Spleen (tissue), 11 donors: ENCODE data around the gene EMC1. TPM values are rescaled to one million over a fixed set of nuclear protein-coding genes. Genes with fewer than 3 reads are reported as not detected.

Source experiments
- DNase-seq: peaks from one replicate; pipeline ENCODE4 v3.0.0-alpha.2; 2020
- H3K27ac ChIP-seq, 8 donors: fragments of 200-600 bp; sonication (generic) in 7 of 8; 1 replicate in 4 of 8; 2 replicates in 4 of 8; pipeline versions ENCODE4 v1.5.0 to v1.8.0; 2016 to 2021; ENCODE audit warnings: inconsistent platforms in 4 of 8, mild to moderate bottlenecking in 4 of 8, moderate library complexity in 1 of 8
- H3K27me3 ChIP-seq, 7 donors: fragments of 200-600 bp; sonication (generic) in 6 of 7; replicated peaks in 1 of 7; 1 replicate in 4 of 7; 2 replicates in 3 of 7; pipeline versions ENCODE4 v1.5.0 to v1.8.0; 2016 to 2021; ENCODE audit warnings: inconsistent platforms in 3 of 7, mild to moderate bottlenecking in 1 of 7
- H3K36me3 ChIP-seq, 6 donors: fragments of 200-600 bp; sonication (generic) in 5 of 6; 1 replicate in 4 of 6; 2 replicates in 2 of 6; pipeline versions ENCODE4 v1.5.0 to v1.8.0; 2016 to 2021; ENCODE audit warnings: inconsistent platforms in 2 of 6
- H3K4me1 ChIP-seq, 6 donors: fragments of 200-600 bp; sonication (generic) in 5 of 6; 1 replicate in 3 of 6; 2 replicates in 3 of 6; pipeline versions ENCODE4 v1.5.0 to v1.8.0; 2016 to 2021; ENCODE audit warnings: inconsistent platforms in 3 of 6
- H3K4me3 ChIP-seq, 8 donors: fragments of 200-600 bp; sonication (generic) in 7 of 8; 1 replicate in 4 of 8; 2 replicates in 4 of 8; pipeline versions ENCODE4 v1.5.0 to v1.8.0; 2016 to 2021; ENCODE audit warnings: inconsistent platforms in 4 of 8, mild to moderate bottlenecking in 4 of 8, moderate library complexity in 2 of 8
- H3K9me3 ChIP-seq, 8 donors: fragments of 200-600 bp; sonication (generic) in 7 of 8; 1 replicate in 4 of 8; 2 replicates in 4 of 8; pipeline versions ENCODE4 v1.5.0 to v1.8.0; 2016 to 2021; ENCODE audit warnings: inconsistent platforms in 4 of 8
- POLR2A ChIP-seq, 3 donors: fragments of 450-650 bp; IDR thresholded peaks; one replicate each; pipeline ENCODE4 v1.5.1; 2017; ENCODE audit warnings: antibody characterized with exemption in 3 of 3, mild to moderate bottlenecking in 1 of 3
- POLR2AphosphoS5 ChIP-seq, 3 donors: sonication (generic); formaldehyde crosslinking; IDR thresholded peaks; one replicate each; pipeline ENCODE4 v1.5.1; 2017; ENCODE audit warnings: antibody characterized with exemption in 3 of 3
- WGBS, 5 donors: extraction: QIAGEN DNeasy Blood & Tissue Kit in 3 of 5; methylation state at CpG; one replicate each; pipeline versions ENCODE4 v1.1.5 to v1.1.7; 2013 to 2018; 5-methylcytosine and 5-hydroxymethylcytosine counted together
- intact Hi-C: fragments of 100-400 bp; cut with DNase I; formaldehyde crosslinking; loops from one replicate; pipeline ENCODE4 v1.15.0; 2023; ENCODE audit warnings: low total_unique reads
- polyA plus RNA-seq, 3 donors: library from polyadenylated mRNA; stranded (reverse); fragments of 200-250 nt; gene quantifications; one replicate each; pipeline ENCODE4 v1.2.1, GENCODE V29; 2013
- total RNA-seq, 7 donors: library from RNA; depleted of rRNA in 3 of 7; stranded (reverse); fragments of >200 nt in 3 of 7; fragmentation: NEBNext Ultra II Directional in 4 of 7; extraction: Animal tissue kit (Norgen Biotek cat#: 25700) in 4 of 7; gene quantifications; one replicate each; pipeline versions ENCODE4 v1.1.0 to v1.2.1, GENCODE V29; 2016 to 2021
- TF ChIP-seq, protein P1 (sequence below), 11 experiments: fragments of 200-600 bp in 7 of 11; fragments of 450-650 bp in 4 of 11; sonication (generic) in 4 of 11; IDR thresholded peaks in 8 of 11; conservative IDR thresholded peaks in 3 of 11; 1 replicate in 7 of 11; 2 replicates in 4 of 11; pipeline versions ENCODE4 v1.4.0 to v1.8.0; 2016 to 2021; ENCODE audit warnings: antibody characterized with exemption in 11 of 11, inconsistent platforms in 4 of 11, mild to moderate bottlenecking in 1 of 11
- donor health status: healthy with polysubstance abuse.
- donor health status: DM: no; HTN: no; CAD: no; lungs with moderate emphysema.
- donor health status: DM: no; HTN: no; CAD: no.
- donor health status: Bipolar disorder and iron deficiency.
- donor health status: healthy.
- donor health status: DM: no; HTN: no; CAD: no.
- donor health status: DM: yes; HTN: yes; CAD: no.

The EMC1 gene
- total and polyA plus RNA-seq, 10 donors, result 5.1 to 45.6 (median 28.6) TPM

DNA sequence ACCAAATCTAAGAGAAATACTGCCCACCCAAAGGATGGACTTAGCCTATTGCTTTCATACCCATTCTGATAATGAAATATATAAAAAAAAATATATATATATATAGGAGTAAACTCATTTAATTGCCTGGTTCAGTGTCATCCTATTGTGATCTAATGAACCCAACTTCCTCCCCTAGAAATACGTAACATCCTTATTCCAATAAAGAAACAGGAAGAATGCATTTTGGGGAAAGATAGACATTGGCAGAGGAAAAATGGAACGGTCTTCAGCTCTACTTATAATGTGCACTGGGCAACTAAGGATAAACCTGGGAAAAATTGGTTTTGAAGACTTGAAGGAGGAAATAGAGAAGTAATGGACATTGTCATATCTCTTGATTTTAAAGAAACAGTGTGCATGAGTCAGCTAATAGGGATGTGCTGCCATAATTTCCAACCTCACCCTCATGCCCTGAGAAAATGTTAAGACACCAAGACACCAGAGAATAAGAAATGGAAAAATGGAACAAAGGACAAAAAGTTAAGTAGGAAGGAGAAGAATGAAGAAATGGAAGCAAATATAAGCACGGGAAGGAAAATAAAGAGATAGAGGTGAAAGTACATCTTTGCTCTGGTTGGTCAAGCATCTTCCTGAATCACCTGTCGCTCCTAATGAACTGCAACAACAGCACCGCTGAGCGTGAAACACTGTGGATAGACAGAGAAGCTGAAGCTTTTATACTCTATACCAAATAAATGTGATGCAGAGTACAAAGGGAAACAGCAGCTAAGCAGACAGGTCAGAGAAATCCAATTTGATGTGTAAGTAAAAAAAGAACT lies 46.7 kb downstream of the EMC1 start:
- no peak for DNase-seq
- H3K36me3 ChIP-seq, result peaks cover 5 to 33% (median 18%) of the 10 kb centered on the region in 6 donors
- TF ChIP-seq POLR2A (IDR thresholded peaks at IDR 0.05), result no peak
- WGBS, 5 donors, result 74 to 87% (median 77%) methylated on average over 6 of the region's 6 CpGs
- intact Hi-C loops, result no loop called here
- no peaks in the 10 kb centered on the region for H3K9me3 ChIP-seq
- H3K4me1 ChIP-seq, result peaks cover 37 to 90% (median 67%) of the 10 kb centered on the region in 6 donors
- H3K27me3 ChIP-seq, result no peaks in the 10 kb centered on the region
- no peak overlapping the region for H3K4me3 ChIP-seq
- peak overlapping the region in 5 of 8 donors; percentile 0 to 55 (median 21) for H3K27ac ChIP-seq

DNA sequence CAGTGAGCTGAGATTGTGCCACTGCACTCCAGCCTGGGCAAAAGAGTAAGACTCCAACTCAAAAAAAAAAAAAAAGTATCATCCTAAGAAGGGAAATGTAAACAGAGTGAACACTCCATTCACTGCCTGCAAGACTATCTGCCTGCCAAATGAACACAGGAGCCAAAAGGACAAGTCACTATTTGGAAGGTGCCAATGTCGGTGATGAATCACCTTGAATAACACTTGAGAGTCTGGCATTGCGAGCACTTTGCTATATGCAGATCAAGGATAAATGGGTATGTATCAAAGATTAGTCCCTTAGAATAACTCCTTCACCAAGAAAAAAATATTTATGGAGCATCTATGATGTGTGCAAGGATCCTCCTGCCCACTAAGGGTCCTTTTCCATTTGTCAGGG lies 47.9 kb downstream of the EMC1 start:
- Histone ChIP-seq H3K4me3 (no peak overlapping the region), H3K9me3 (no peaks in the 10 kb centered on the region), H3K36me3 (peaks cover 12 to 46% (median 29%) of the 10 kb centered on the region in 6 donors), H3K27ac (no peak overlapping the region), H3K4me1 (peaks cover 28 to 81% (median 56%) of the 10 kb centered on the region in 6 donors), H3K27me3 (no peaks in the 10 kb centered on the region)
- 79 to 85% (median 83%) methylated on average over 2 of the region's 2 CpGs for WGBS, 5 donors
- no peak for DNase-seq
- TF ChIP-seq POLR2A (IDR thresholded peaks at IDR 0.05), result no peak
- TF ChIP-seq, protein P1, sequence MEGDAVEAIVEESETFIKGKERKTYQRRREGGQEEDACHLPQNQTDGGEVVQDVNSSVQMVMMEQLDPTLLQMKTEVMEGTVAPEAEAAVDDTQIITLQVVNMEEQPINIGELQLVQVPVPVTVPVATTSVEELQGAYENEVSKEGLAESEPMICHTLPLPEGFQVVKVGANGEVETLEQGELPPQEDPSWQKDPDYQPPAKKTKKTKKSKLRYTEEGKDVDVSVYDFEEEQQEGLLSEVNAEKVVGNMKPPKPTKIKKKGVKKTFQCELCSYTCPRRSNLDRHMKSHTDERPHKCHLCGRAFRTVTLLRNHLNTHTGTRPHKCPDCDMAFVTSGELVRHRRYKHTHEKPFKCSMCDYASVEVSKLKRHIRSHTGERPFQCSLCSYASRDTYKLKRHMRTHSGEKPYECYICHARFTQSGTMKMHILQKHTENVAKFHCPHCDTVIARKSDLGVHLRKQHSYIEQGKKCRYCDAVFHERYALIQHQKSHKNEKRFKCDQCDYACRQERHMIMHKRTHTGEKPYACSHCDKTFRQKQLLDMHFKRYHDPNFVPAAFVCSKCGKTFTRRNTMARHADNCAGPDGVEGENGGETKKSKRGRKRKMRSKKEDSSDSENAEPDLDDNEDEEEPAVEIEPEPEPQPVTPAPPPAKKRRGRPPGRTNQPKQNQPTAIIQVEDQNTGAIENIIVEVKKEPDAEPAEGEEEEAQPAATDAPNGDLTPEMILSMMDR (IDR thresholded peaks at IDR 0.05 in 8 of 11, conservative IDR thresholded peaks at IDR 0.05 in 3 of 11), result no peak
- no peak for TF ChIP-seq POLR2AphosphoS5 (IDR thresholded peaks at IDR 0.05)
- intact Hi-C loops, result no loop called here

DNA sequence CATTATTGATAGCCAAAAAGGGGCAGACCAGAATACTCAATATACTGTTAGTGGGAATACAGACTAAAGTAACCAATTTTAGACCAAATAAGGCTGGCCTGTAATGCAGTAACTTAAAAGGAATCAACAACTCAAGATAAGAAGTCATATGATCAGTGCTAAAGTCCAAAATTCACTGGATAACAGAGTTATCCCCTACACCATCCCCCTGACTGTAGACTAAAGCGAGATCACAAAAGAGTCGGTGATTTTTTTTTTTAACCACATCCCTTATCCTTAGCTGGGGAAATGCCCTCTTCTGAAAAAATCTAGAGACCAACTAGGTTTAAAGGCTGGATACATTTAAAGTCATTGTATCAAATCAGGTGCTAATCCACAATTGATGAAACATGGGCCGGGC lies 48.9 kb downstream of the EMC1 start:
- H3K4me1 ChIP-seq, result peaks cover 21 to 70% (median 46%) of the 10 kb centered on the region in 6 donors
- no peaks in the 10 kb centered on the region for H3K27me3 ChIP-seq
- H3K36me3 ChIP-seq, result peaks cover 15 to 56% (median 39%) of the 10 kb centered on the region in 6 donors
- intact Hi-C loops, result no loop called here
- H3K9me3 ChIP-seq, result no peaks in the 10 kb centered on the region
- DNase-seq, result no peak
- H3K27ac ChIP-seq, result no peak overlapping the region
- TF ChIP-seq POLR2AphosphoS5 (IDR thresholded peaks at IDR 0.05) (no peak), POLR2A (IDR thresholded peaks at IDR 0.05) (no peak)
- TF ChIP-seq, protein P1 (IDR thresholded peaks at IDR 0.05 in 8 of 11, conservative IDR thresholded peaks at IDR 0.05 in 3 of 11), result no peak
- 66 to 86% (median 69%) methylated on average over 3 of the region's 3 CpGs for WGBS, 5 donors
- no peak overlapping the region for H3K4me3 ChIP-seq

DNA sequence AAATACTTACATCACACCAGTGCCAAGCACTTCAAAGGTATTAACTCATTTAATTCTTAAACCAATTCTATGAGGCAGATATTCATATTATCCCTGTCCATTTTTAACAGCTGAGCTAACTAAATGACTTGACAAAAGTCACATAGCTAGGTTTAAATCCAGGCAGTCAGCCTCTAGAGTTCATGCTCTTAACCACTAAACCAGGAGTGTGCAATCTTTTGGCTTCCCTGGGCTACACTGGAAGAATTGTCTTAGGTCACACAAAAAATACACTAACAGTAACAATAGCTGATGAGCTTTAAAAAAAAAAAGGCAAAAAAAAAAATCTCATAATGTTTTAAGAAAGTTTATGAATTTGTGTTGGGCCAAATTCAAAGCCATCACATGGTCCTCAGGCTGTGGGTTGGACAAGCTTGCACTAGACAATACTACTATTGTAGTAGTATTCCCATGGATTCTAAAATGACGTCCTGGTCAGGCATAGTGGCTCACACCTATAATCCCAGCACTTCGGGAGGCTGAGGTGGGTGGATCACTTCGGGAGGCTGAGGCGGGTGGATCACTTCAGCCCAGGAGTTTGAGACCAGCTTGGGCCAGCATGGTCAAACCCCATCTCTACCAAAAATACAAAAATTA lies 51.2 kb downstream of the EMC1 start:
- Histone ChIP-seq H3K27ac (no peak overlapping the region), H3K9me3 (no peaks in the 10 kb centered on the region), H3K36me3 (peaks cover 22 to 79% (median 57%) of the 10 kb centered on the region in 6 donors), H3K4me3 (no peak overlapping the region), H3K4me1 (peaks cover 3 to 47% (median 24%) of the 10 kb centered on the region in 6 donors), H3K27me3 (no peaks in the 10 kb centered on the region)
- no peak for DNase-seq
- intact Hi-C loops, result no loop called here
- TF ChIP-seq POLR2A (IDR thresholded peaks at IDR 0.05), result no peak
- TF ChIP-seq POLR2AphosphoS5 (IDR thresholded peaks at IDR 0.05), result no peak
- TF ChIP-seq, protein P1 (IDR thresholded peaks at IDR 0.05 in 8 of 11, conservative IDR thresholded peaks at IDR 0.05 in 3 of 11), result no peak
- WGBS, 5 donors, result 71 to 96% (median 94%) methylated on average over 4 of the region's 4 CpGs
